Effector memory CD8-positive, alpha-beta T cell (primary cell): ENCODE measurements around the gene PTDSS2.
A peak's percentile ranks its signal among the peaks of the same experiment; 100 is the strongest.

ENCODE experiments used
- ATAC-seq: fragments of 150-1000 bp; cut with Tn5 transposase; replicated peaks from 2 replicates; pipeline ENCODE4 v1.10.0; 2021; ENCODE audit warnings: mild to moderate bottlenecking, moderate library complexity
- DNase-seq, 3 experiments: peaks; one replicate each; pipeline ENCODE4 v3.0.0; 2021
- H3K27ac Mint-ChIP-seq, 2 donors: one replicate each; pipeline ENCODE4 v1.8.0; 2022; ENCODE audit warnings: mild to moderate bottlenecking in 2 of 2, mixed read lengths in 2 of 2, moderate library complexity in 2 of 2
- H3K27me3 Mint-ChIP-seq, 2 donors: one replicate each; pipeline ENCODE4 v1.8.0; 2022; ENCODE audit warnings: mixed read lengths in 2 of 2
- H3K36me3 Mint-ChIP-seq: one replicate; pipeline ENCODE4 v1.8.0; 2022; ENCODE audit warnings: mild to moderate bottlenecking, moderate library complexity, mixed read lengths; ENCODE audit not compliant: insufficient read depth
- H3K4me1 Mint-ChIP-seq, 2 donors: one replicate each; pipeline ENCODE4 v1.8.0; 2022; ENCODE audit warnings: low read depth in 2 of 2, mixed read lengths in 2 of 2
- H3K4me3 Mint-ChIP-seq, 2 donors: one replicate each; pipeline ENCODE4 v1.8.0; 2022; ENCODE audit warnings: mild to moderate bottlenecking in 2 of 2, mixed read lengths in 2 of 2, moderate library complexity in 2 of 2
- H3K9me3 Mint-ChIP-seq, 2 donors: one replicate each; pipeline ENCODE4 v1.8.0; 2022; ENCODE audit warnings: mixed read lengths in 2 of 2

The PTDSS2 gene

GRCh38 chr11:442611-443081 is 7.4 kb upstream of the PTDSS2 start:
- Mint-ChIP-seq H3K9me3 (no peaks in the 10 kb centered on the region), H3K4me3 (no peak overlapping the region), H3K27me3 (no peaks in the 10 kb centered on the region), H3K36me3 (peaks cover 3% of the 10 kb centered on the region), H3K27ac (no peak overlapping the region), H3K4me1 (peaks cover 15 to 23% of the 10 kb centered on the region in 2 donors)
- DNase-seq = no peak
- ATAC-seq = no peak

DNA sequence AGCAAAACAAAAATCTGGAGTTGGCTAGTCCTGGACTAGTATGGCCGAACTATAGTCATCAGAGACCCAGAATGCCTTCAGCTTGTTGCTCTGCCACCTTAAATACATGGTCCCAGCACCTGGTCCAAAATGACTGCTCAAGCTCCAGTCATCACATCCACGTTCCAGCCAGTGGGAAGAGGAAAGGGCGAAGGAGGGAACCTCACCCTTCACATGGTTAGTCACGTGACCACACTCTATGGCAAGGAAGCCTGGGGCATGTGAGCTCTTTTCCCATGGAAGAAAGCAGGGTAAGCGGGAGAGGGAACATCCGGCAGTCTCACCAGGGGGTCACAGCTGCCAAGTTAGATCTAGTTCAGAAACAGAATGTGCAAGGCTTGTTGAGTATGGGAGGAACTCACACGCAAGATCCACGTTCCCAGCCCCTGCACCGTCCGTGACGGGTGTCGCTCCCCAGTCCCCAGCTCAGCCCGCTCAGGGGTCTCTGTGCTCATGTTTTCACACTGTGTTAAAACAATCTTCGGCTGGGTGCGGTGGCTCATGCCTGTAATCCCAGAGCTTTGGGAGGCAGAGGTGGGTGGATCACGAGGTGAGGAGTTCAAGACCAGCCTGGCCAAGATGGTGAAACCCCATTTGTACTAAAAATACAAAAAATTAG is 6.4 kb upstream of the PTDSS2 start:
- Mint-ChIP-seq H3K4me1 (peaks cover 17 to 24% of the 10 kb centered on the region in 2 donors), H3K4me3 (no peak overlapping the region), H3K36me3 (peaks cover 6% of the 10 kb centered on the region), H3K27me3 (no peaks in the 10 kb centered on the region), H3K9me3 (no peaks in the 10 kb centered on the region), H3K27ac (no peak overlapping the region)
- DNase-seq (no peak), ATAC-seq (no peak)

- no peak for DNase-seq
- Mint-ChIP-seq H3K27ac (no peak overlapping the region), H3K4me1 (peaks cover 17 to 18% of the 10 kb centered on the region in 2 donors), H3K36me3 (peaks cover 8% of the 10 kb centered on the region), H3K9me3 (no peaks in the 10 kb centered on the region), H3K27me3 (no peaks in the 10 kb centered on the region), H3K4me3 (no peak overlapping the region)
- ATAC-seq = no peak
These were observed 5.5 kb upstream of the PTDSS2 start for GRCh38 chr11:444396-445144.

- Mint-ChIP-seq H3K9me3 (no peaks in the 10 kb centered on the region), H3K4me1 (peaks cover 10% of the 10 kb centered on the region in 2 donors), H3K27me3 (no peaks in the 10 kb centered on the region), H3K4me3 (no peak overlapping the region), H3K36me3 (peaks cover 18% of the 10 kb centered on the region), H3K27ac (no peak overlapping the region)
- DNase-seq (no peak), ATAC-seq (no peak)
These were observed 4.1 kb upstream of the PTDSS2 start for GRCh38 chr11:445765-446588.

GRCh38 chr11:446891-447290 is 3.2 kb upstream of the PTDSS2 start:
- no peak for ATAC-seq
- Mint-ChIP-seq H3K27ac (no peak overlapping the region), H3K4me3 (peak overlapping the region in 1 of 2 donors; percentile 34), H3K4me1 (peaks cover 14 to 15% of the 10 kb centered on the region in 2 donors), H3K36me3 (peaks cover 23% of the 10 kb centered on the region), H3K9me3 (no peaks in the 10 kb centered on the region), H3K27me3 (no peaks in the 10 kb centered on the region)
- DNase-seq = no peak

DNA sequence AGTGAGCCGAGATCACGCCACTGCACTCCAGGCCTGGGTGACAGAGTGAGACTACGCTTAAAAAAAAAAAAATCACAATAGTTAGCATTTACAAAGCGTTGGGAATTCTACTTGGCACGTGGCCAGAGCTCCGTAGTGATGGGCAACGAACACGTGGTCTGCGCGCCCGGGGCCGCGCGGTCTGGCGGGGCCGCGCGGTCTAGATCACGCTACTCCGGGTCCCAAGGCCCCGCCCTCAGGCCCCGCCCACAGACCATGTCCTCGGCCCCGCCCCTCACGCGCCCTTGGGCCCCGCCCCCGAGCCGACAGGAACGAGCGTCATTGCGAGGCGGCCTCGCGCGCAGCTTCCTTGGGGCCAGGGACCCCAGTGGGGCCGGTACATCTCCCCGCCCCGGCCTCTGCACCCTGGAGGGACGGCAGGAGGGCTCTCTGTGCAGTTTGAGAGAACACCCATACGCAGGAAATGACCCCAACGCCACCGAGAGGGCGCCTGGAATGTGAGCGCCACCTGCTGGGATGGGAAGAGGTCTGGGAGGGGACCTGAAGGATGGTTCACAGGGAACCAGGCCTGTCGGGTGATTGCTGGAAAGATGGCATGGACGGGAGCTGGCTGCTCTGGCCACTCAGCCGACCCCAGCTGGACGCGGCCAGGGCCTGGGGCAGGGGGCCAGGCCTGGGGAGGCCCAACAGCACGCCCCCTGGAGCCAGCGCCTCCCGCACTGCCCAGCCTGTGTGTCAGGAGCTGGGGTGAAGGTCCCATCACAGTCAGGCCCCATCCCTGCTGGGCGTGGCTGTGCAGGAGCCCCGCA is 2.0 kb upstream of the PTDSS2 start:
- H3K9me3 Mint-ChIP-seq = no peaks in the 10 kb centered on the region
- H3K4me3 Mint-ChIP-seq = peak overlapping the region; percentile 86 to 87
- peak overlapping the region; percentile 90 to 95 for H3K27ac Mint-ChIP-seq
- H3K27me3 Mint-ChIP-seq = no peaks in the 10 kb centered on the region
- peak; percentile 94 to 96 (median 95) for DNase-seq
- peak; percentile 63 for ATAC-seq
- H3K36me3 Mint-ChIP-seq = peaks cover 24% of the 10 kb centered on the region
- H3K4me1 Mint-ChIP-seq = peaks cover 14% of the 10 kb centered on the region in 2 donors

DNA sequence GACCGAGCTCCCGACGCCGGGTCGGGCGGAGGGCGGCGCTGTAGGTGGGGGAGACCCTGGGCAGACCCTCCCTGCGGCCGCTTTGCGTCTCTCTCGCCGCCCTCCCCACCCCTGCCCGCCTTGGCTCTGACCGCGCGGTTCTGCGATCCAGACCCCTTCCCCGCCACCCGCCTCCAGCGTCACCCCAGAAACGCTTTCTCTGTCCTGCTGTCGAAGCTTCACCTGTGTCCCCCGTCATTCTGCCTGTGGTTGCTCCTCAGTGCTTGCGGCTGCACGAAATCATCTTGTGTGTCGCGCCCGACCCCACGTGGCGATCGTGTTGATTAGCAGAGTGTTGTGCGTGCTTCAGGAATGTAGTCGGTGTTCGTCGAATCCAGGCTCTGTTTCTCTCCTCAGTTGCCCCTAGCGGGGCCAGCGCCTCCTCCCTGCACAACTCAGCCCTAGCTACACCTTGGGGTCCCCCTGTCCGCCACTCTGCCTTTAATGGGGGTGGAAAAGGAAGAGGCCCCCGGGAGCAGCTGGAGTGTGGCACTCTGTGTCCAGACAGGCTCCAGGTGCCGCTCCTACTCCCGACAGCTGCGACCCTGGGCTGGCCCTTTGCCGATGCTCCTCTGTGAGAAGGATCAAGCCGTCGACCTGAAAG is 851 bp downstream of the PTDSS2 start:
- DNase-seq (peak; percentile 77 to 79 (median 78)), ATAC-seq (peak; percentile 53)
- H3K27ac Mint-ChIP-seq = peak overlapping the region; percentile 88 to 97
- no peaks in the 10 kb centered on the region for H3K27me3 Mint-ChIP-seq
- peaks cover 20 to 21% of the 10 kb centered on the region in 2 donors for H3K4me1 Mint-ChIP-seq
- H3K36me3 Mint-ChIP-seq = peaks cover 31% of the 10 kb centered on the region
- H3K4me3 Mint-ChIP-seq = peak overlapping the region; percentile 87 to 99
- no peaks in the 10 kb centered on the region for H3K9me3 Mint-ChIP-seq

GRCh38 chr11:451738-452137 is 1.7 kb downstream of the PTDSS2 start:
- Mint-ChIP-seq H3K36me3 (peaks cover 39% of the 10 kb centered on the region), H3K9me3 (no peaks in the 10 kb centered on the region), H3K4me1 (peaks cover 27 to 29% of the 10 kb centered on the region in 2 donors), H3K27me3 (no peaks in the 10 kb centered on the region), H3K4me3 (peak overlapping the region; percentile 87 to 99), H3K27ac (peak overlapping the region; percentile 88 to 97)
- no peak for DNase-seq
- no peak for ATAC-seq

DNA sequence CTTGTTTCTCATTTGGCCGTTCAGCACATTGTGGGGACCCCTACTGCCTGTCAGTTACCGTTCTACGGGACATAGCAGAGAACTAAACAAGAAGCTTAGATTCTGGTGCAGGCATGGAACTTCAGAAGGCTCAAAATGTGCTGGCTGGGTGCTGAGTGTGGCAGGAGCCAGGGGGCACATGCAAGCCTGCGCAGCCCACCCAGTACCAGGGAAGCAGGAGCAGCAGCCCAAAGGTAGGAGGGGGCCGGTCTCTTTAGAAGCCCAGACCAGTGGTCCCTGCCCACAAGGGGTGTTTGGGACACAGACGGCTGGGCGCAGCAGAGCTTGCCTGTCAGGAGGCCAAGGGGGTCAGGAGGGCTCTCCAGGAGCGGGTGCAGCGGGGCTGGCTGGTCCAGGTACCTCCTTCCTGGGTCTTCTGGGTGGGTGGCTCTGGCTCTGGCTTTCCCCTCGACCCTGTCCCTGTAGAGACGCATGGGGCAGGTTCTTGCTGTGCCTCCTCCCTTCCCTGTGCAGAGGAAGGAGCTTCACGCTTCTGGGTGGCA is 2.2 kb downstream of the PTDSS2 start:
- no peaks in the 10 kb centered on the region for H3K9me3 Mint-ChIP-seq
- peak overlapping the region in 1 of 2 donors; percentile 88 for H3K27ac Mint-ChIP-seq
- DNase-seq (no peak), ATAC-seq (no peak)
- no peaks in the 10 kb centered on the region for H3K27me3 Mint-ChIP-seq
- H3K4me1 Mint-ChIP-seq = peaks cover 32 to 35% of the 10 kb centered on the region in 2 donors
- H3K36me3 Mint-ChIP-seq = peaks cover 39% of the 10 kb centered on the region
- H3K4me3 Mint-ChIP-seq = peak overlapping the region in 1 of 2 donors; percentile 87

- H3K36me3 Mint-ChIP-seq = peaks cover 36% of the 10 kb centered on the region
- no peaks in the 10 kb centered on the region for H3K9me3 Mint-ChIP-seq
- peaks cover 38 to 42% of the 10 kb centered on the region in 2 donors for H3K4me1 Mint-ChIP-seq
- no peak overlapping the region for H3K4me3 Mint-ChIP-seq
- no peaks in the 10 kb centered on the region for H3K27me3 Mint-ChIP-seq
- DNase-seq (no peak), ATAC-seq (no peak)
- no peak overlapping the region for H3K27ac Mint-ChIP-seq
These were observed 2.9 kb downstream of the PTDSS2 start for GRCh38 chr11:452916-453527.

GRCh38 chr11:453564-453963 is 3.5 kb downstream of the PTDSS2 start:
- Mint-ChIP-seq H3K4me3 (no peak overlapping the region), H3K36me3 (peaks cover 33% of the 10 kb centered on the region), H3K27me3 (no peaks in the 10 kb centered on the region), H3K9me3 (no peaks in the 10 kb centered on the region), H3K4me1 (peaks cover 36 to 41% of the 10 kb centered on the region in 2 donors), H3K27ac (no peak overlapping the region)
- DNase-seq (no peak), ATAC-seq (no peak)

DNA sequence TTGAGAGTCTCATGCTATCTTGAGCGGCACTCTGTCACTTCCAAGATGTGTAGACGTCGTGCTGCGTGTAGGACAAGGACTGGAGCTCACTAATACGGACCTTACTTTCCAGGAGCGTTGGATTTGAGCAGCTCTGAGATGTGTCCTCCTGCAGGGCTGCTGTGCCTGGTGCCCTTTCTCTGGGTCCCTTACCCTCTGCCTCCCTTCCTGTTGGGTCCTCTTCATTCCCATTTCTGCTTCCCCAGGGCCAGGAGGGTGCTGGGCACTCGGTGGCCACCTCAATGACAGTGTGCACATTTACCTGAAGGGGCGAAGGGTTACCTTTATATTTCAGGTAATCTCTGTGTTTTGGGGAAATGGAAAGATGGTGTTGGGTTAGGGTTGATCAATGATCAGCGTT is 4.0 kb downstream of the PTDSS2 start:
- ATAC-seq = no peak
- DNase-seq = no peak
- peaks cover 36 to 37% of the 10 kb centered on the region in 2 donors for H3K4me1 Mint-ChIP-seq
- H3K9me3 Mint-ChIP-seq = no peaks in the 10 kb centered on the region
- H3K27ac Mint-ChIP-seq = no peak overlapping the region
- no peaks in the 10 kb centered on the region for H3K27me3 Mint-ChIP-seq
- peaks cover 33% of the 10 kb centered on the region for H3K36me3 Mint-ChIP-seq
- no peak overlapping the region for H3K4me3 Mint-ChIP-seq
